Measurements from ENCODE around the gene PFKL.

- TF ChIP-seq, protein P1, sequence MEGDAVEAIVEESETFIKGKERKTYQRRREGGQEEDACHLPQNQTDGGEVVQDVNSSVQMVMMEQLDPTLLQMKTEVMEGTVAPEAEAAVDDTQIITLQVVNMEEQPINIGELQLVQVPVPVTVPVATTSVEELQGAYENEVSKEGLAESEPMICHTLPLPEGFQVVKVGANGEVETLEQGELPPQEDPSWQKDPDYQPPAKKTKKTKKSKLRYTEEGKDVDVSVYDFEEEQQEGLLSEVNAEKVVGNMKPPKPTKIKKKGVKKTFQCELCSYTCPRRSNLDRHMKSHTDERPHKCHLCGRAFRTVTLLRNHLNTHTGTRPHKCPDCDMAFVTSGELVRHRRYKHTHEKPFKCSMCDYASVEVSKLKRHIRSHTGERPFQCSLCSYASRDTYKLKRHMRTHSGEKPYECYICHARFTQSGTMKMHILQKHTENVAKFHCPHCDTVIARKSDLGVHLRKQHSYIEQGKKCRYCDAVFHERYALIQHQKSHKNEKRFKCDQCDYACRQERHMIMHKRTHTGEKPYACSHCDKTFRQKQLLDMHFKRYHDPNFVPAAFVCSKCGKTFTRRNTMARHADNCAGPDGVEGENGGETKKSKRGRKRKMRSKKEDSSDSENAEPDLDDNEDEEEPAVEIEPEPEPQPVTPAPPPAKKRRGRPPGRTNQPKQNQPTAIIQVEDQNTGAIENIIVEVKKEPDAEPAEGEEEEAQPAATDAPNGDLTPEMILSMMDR (conservative IDR thresholded peaks at IDR 0.05): no peak
- no peak for TF ChIP-seq EZH2 (IDR thresholded peaks at IDR 0.05; ENCODE audit: low read depth)
Observed at GRCh38 chr21:44258056-44258725, 41.7 kb upstream of the PFKL start.

All from PC-9 (cell line).